Gastroesophageal sphincter (tissue), 3 donors: ENCODE results near the gene SECISBP2L.

ENCODE experiments used
- EP300 ChIP-seq: sonication (generic); formaldehyde crosslinking; IDR thresholded peaks from one replicate; pipeline ENCODE4 v1.6.1; 2017; ENCODE audit warnings: antibody characterized with exemption, mild to moderate bottlenecking
- POLR2AphosphoS5 ChIP-seq: sonication (generic); formaldehyde crosslinking; IDR thresholded peaks from one replicate; pipeline ENCODE4 v1.6.1; 2017; ENCODE audit warnings: antibody characterized with exemption
- TF ChIP-seq, protein P1 (sequence below), 4 experiments: fragments of 200-600 bp in 2 of 4; fragments of 450-650 bp in 2 of 4; sonication (generic) in 1 of 4; IDR thresholded peaks; one replicate each; pipeline ENCODE4 v1.5.1; 2017 to 2019; ENCODE audit warnings: antibody characterized with exemption in 4 of 4, mild to moderate bottlenecking in 2 of 4, moderate library complexity in 2 of 4

DNA sequence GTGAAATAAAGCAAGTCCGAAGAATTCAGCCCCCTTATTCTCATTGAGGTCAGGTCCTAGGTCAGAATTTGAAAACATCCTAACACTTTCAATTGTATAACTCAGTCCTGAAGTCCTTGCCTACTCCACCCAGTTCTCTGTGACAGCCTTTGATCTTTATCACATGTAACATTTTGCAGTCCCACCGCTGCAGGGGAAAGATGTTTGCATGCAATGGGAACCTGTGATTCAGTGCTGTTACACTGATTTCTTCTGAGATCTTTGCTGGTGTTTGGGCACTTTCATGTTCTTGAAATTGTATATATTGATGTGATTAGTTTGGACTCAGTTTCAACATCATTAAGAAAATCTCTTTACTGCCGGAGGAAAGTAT, 18.0 kb upstream of the SECISBP2L start:
- TF ChIP-seq, protein P1, sequence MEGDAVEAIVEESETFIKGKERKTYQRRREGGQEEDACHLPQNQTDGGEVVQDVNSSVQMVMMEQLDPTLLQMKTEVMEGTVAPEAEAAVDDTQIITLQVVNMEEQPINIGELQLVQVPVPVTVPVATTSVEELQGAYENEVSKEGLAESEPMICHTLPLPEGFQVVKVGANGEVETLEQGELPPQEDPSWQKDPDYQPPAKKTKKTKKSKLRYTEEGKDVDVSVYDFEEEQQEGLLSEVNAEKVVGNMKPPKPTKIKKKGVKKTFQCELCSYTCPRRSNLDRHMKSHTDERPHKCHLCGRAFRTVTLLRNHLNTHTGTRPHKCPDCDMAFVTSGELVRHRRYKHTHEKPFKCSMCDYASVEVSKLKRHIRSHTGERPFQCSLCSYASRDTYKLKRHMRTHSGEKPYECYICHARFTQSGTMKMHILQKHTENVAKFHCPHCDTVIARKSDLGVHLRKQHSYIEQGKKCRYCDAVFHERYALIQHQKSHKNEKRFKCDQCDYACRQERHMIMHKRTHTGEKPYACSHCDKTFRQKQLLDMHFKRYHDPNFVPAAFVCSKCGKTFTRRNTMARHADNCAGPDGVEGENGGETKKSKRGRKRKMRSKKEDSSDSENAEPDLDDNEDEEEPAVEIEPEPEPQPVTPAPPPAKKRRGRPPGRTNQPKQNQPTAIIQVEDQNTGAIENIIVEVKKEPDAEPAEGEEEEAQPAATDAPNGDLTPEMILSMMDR (IDR thresholded peaks at IDR 0.05), result no peak
- TF ChIP-seq POLR2AphosphoS5 (no peak), EP300 (no peak)
